ENCODE measurements around the gene FLRT2. TPM values are rescaled to one million over a fixed set of nuclear protein-coding genes. Genes with fewer than 3 reads are reported as not detected.

Gene FLRT2
- total RNA-seq, 1 experiment from 2014 or later = 0.17 TPM

DNA sequence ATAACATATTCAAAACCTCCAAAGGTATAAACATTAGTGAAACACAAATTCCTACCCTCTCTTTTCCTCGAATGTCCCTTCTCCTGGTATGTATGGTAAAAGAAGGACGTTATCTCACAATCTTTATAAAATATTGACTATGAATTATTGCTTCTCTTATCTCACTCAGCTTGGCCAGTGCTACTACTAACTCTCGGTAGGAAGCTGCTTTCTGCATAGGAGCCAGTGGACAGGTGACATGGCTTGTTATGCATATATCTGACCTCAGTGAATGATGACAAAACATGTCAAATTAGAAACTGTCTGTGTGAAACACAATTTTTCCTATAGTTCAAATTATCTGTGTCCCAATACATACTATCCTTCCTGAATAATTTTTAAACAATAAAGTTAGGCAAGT is 48.5 kb upstream of the FLRT2 start:
- no peaks in the 10 kb centered on the region for H3K9me2 ChIP-seq (ENCODE audit: insufficient read depth)
- no peaks in the 10 kb centered on the region for H3K79me2 ChIP-seq (ENCODE audit: insufficient read depth, low read length)
- no peak overlapping the region for H3K9ac ChIP-seq (ENCODE audit: low read length)
- no peaks in the 10 kb centered on the region for H3K27me3 ChIP-seq (ENCODE audit: insufficient read depth, low read length)
- intact Hi-C loops (cut with micrococcal nuclease) = no loop called here
- peaks cover 4 to 32% of the 10 kb centered on the region in 2 experiments; a peak in 2 of 4 replicates for H3K9me3 ChIP-seq (ENCODE audit: control insufficient read depth in 1 of 2, insufficient read depth in 1 of 2, low read depth in 1 of 2, low read length in 2 of 2)
- CTCF ChIA-PET = no interaction called here
- ATAC-seq (no peak), DNase-seq (ENCODE audit: low read depth, low spot score) (no peak)
- H3K4me1 ChIP-seq (ENCODE audit: control insufficient read depth in 1 of 2, insufficient read depth in 2 of 2, low read length in 2 of 2) = no peaks in the 10 kb centered on the region
- no peak overlapping the region for H3K27ac ChIP-seq (ENCODE audit: low read depth, low read length)
- H3K4me2 ChIP-seq (ENCODE audit: low read length) = no peak overlapping the region
- RAD21 ChIA-PET (ENCODE audit: low non-redundant PET in 1 of 2, low total read pairs in 2 of 2, uncharacterized antibody in 2 of 2, unreplicated experiment in 2 of 2) = no interaction called here
- no peaks in the 10 kb centered on the region for H3K36me3 ChIP-seq (ENCODE audit: control insufficient read depth in 1 of 2, insufficient read depth in 2 of 2, low read length in 2 of 2)
- H4K20me1 ChIP-seq (ENCODE audit: insufficient read depth) = no peaks in the 10 kb centered on the region
- TF ChIP-seq JUND (IDR thresholded peaks at IDR 0.05) (no peak), CBX3 (IDR thresholded peaks at IDR 0.05; ENCODE audit: low read depth) (no peak), EZH2phosphoT487 (IDR thresholded peaks at IDR 0.05; ENCODE audit: borderline replicate concordance) (no peak), CEBPB (IDR thresholded peaks at IDR 0.05; ENCODE audit: low read depth) (no peak), SRF (IDR thresholded peaks at IDR 0.05; ENCODE audit: low read depth) (no peak), POLR2AphosphoS5 (IDR thresholded peaks at IDR 0.05; ENCODE audit: low read depth, low read length) (no peak), SP1 (IDR thresholded peaks at IDR 0.05; ENCODE audit: low read depth) (no peak), SIN3A (IDR thresholded peaks at IDR 0.05; ENCODE audit: low read depth) (no peak), EZH2 (IDR thresholded peaks at IDR 0.05) (no peak), RAD21 (IDR thresholded peaks at IDR 0.05; ENCODE audit: low read depth) (no peak)
- TF ChIP-seq, protein P1, sequence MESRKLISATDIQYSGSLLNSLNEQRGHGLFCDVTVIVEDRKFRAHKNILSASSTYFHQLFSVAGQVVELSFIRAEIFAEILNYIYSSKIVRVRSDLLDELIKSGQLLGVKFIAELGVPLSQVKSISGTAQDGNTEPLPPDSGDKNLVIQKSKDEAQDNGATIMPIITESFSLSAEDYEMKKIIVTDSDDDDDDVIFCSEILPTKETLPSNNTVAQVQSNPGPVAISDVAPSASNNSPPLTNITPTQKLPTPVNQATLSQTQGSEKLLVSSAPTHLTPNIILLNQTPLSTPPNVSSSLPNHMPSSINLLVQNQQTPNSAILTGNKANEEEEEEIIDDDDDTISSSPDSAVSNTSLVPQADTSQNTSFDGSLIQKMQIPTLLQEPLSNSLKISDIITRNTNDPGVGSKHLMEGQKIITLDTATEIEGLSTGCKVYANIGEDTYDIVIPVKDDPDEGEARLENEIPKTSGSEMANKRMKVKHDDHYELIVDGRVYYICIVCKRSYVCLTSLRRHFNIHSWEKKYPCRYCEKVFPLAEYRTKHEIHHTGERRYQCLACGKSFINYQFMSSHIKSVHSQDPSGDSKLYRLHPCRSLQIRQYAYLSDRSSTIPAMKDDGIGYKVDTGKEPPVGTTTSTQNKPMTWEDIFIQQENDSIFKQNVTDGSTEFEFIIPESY (IDR thresholded peaks at IDR 0.05; ENCODE audit: extremely low read depth, insufficient replicate concordance, low read length) = no peak
- no peak overlapping the region for H3K4me3 ChIP-seq (replicated peaks in 1 of 2; ENCODE audit: low read depth in 1 of 2, low read length in 2 of 2)
- POLR2A ChIA-PET = no interaction called here
- H2AFZ ChIP-seq (ENCODE audit: low read depth, low read length, poor library complexity, severe bottlenecking) = no peak overlapping the region
- BruUV-seq (replicated peaks) = no TSS peak

All from HCT116 (cell line).